ENCODE data around the gene ZNF232.
"Not testable (repeated sequence)": the region's sequence is repeated elsewhere in the genome, so short reads cannot be mapped to it uniquely, and the experiment has no call there.

DNA sequence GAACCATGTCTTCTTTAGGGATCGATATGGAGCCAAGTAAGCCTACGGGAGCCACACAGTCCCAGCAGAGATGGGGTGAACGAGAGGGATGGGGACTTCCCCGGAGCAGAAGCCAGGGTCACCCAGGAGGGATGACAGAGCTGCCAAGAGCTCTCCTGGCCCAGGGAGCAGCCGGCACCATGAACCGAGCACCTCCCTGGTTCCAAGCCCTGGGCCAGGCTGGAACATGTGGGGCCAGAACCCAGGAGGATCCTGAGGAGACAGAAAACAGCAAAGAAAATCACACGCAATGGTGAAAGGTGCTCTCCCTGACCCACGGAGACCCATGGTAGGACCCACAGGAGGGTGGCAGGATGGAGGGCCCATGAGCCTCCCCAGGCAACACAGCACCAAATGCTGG lies 22.3 kb upstream of the ZNF232 start:
- TF ChIP-seq ZNF274 (IDR thresholded peaks at IDR 0.05; ENCODE audit: low read depth, low read length), result not testable (repeated sequence)
- TF ChIP-seq, protein P1, sequence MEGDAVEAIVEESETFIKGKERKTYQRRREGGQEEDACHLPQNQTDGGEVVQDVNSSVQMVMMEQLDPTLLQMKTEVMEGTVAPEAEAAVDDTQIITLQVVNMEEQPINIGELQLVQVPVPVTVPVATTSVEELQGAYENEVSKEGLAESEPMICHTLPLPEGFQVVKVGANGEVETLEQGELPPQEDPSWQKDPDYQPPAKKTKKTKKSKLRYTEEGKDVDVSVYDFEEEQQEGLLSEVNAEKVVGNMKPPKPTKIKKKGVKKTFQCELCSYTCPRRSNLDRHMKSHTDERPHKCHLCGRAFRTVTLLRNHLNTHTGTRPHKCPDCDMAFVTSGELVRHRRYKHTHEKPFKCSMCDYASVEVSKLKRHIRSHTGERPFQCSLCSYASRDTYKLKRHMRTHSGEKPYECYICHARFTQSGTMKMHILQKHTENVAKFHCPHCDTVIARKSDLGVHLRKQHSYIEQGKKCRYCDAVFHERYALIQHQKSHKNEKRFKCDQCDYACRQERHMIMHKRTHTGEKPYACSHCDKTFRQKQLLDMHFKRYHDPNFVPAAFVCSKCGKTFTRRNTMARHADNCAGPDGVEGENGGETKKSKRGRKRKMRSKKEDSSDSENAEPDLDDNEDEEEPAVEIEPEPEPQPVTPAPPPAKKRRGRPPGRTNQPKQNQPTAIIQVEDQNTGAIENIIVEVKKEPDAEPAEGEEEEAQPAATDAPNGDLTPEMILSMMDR (IDR thresholded peaks at IDR 0.05 in 2 of 3, conservative IDR thresholded peaks at IDR 0.05 in 1 of 3; ENCODE audit: borderline replicate concordance in 1 of 3, insufficient read depth in 1 of 3, low read depth in 2 of 3, low read length in 2 of 3), result not testable (repeated sequence)
- TF ChIP-seq, protein P2, sequence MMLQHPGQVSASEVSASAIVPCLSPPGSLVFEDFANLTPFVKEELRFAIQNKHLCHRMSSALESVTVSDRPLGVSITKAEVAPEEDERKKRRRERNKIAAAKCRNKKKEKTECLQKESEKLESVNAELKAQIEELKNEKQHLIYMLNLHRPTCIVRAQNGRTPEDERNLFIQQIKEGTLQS (IDR thresholded peaks at IDR 0.05), result not testable (repeated sequence)

Measured in HCT116 (cell line).